ENCODE results near the gene TYRO3. TPM values are rescaled to one million over a fixed set of nuclear protein-coding genes. Genes with fewer than 3 reads are reported as not detected.

The TYRO3 gene
- total and polyA plus RNA-seq, 2 of the 13 experiments (the other 11 are each of a cell fraction or from before 2014, with no cell fraction given), result 24.0 to 43.6 TPM

DNA sequence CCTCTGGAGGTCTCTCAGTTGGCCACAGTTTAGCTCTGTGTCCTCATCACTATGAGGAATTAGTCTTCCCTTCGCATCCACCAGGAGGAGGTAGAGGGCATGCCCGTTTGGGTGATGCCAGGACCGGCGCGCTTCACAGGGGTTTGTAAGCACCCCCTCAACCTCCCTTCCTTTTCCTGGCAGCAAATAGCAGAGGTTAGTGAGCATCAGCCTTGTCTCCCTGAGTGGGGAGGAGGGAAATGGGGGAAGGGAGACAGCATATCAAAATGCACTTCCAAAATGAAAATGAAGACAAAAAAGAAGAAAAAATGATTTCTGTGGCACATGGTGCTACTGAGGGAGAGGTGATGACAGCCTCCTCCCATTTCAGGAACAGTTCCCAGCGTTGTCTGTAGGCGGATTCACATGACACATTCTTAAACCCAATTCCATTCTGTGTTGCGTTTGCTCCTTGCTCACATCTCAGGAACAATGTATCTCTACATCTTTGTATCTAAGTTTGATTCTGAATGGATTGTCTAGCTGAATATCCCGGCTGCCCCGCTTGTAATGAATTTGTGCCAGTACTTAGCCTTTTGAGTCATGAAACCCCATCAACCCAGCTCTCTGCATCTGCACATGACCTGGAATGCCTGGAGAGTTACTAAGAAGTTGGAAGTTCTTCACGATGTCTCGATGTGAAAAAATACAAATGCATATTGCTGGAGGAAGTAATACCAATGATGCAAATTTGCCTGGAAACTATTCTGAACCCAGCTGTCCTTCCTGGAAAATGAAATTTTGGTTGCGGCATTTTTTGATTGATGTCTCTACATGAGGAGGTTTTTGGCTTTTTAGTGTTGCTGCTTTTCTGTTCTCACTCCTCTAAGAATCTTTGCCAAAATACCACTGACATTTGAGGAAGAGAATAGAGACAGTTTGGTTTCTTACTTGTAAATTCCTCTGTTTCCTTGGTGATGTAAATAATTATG is 45.2 kb downstream of the TYRO3 start (continued):
- TF ChIP-seq, protein P1, sequence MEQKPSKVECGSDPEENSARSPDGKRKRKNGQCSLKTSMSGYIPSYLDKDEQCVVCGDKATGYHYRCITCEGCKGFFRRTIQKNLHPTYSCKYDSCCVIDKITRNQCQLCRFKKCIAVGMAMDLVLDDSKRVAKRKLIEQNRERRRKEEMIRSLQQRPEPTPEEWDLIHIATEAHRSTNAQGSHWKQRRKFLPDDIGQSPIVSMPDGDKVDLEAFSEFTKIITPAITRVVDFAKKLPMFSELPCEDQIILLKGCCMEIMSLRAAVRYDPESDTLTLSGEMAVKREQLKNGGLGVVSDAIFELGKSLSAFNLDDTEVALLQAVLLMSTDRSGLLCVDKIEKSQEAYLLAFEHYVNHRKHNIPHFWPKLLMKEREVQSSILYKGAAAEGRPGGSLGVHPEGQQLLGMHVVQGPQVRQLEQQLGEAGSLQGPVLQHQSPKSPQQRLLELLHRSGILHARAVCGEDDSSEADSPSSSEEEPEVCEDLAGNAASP (CRISPR knock-in tag; IDR thresholded peaks at IDR 0.05; ENCODE audit: borderline replicate concordance), result peak; percentile 69
- TF ChIP-seq, protein P2, sequence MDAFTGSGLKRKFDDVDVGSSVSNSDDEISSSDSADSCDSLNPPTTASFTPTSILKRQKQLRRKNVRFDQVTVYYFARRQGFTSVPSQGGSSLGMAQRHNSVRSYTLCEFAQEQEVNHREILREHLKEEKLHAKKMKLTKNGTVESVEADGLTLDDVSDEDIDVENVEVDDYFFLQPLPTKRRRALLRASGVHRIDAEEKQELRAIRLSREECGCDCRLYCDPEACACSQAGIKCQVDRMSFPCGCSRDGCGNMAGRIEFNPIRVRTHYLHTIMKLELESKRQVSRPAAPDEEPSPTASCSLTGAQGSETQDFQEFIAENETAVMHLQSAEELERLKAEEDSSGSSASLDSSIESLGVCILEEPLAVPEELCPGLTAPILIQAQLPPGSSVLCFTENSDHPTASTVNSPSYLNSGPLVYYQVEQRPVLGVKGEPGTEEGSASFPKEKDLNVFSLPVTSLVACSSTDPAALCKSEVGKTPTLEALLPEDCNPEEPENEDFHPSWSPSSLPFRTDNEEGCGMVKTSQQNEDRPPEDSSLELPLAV (CRISPR knock-in tag; conservative IDR thresholded peaks at IDR 0.05; ENCODE audit: low read depth), result no peak
- TF ChIP-seq ETV5 (CRISPR knock-in tag; IDR thresholded peaks at IDR 0.05; ENCODE audit: borderline replicate concordance) (peak; percentile 16; the same call in 1 of the 2 replicates), HOXA3 (CRISPR knock-in tag; IDR thresholded peaks at IDR 0.05) (0 out of 2 replicates have a peak, but pooled peaks have one; percentile 17), SMC3 (IDR thresholded peaks at IDR 0.05; ENCODE audit: low read length) (peak; percentile 90), ZNF775 (CRISPR knock-in tag; IDR thresholded peaks at IDR 0.05; ENCODE audit: borderline replicate concordance) (no peak), THAP11 (CRISPR knock-in tag; IDR thresholded peaks at IDR 0.05) (0 out of 2 replicates have a peak, but pooled peaks have one; percentile 25), GATAD1 (CRISPR knock-in tag; IDR thresholded peaks at IDR 0.05) (0 out of 2 replicates have a peak, but pooled peaks have one; percentile 22), ETV6 (CRISPR knock-in tag; conservative IDR thresholded peaks at IDR 0.05) (no peak), ZFP36L2 (CRISPR knock-in tag; IDR thresholded peaks at IDR 0.05) (no peak), ZNF766 (CRISPR knock-in tag; IDR thresholded peaks at IDR 0.05; ENCODE audit: borderline replicate concordance) (no peak), SALL1 (CRISPR knock-in tag; IDR thresholded peaks at IDR 0.05) (peak; percentile 40; the same call in 1 of the 2 replicates), ERF (CRISPR knock-in tag; IDR thresholded peaks at IDR 0.05) (0 out of 2 replicates have a peak, but pooled peaks have one; percentile 46), HOXA9 (CRISPR knock-in tag; IDR thresholded peaks at IDR 0.05; ENCODE audit: borderline replicate concordance) (no peak), NR2F6 (IDR thresholded peaks at IDR 0.05) (no peak), NR2F6 (CRISPR knock-in tag; IDR thresholded peaks at IDR 0.05) (peak; percentile 17; the same call in 1 of the 2 replicates), ISX (CRISPR knock-in tag; conservative IDR thresholded peaks at IDR 0.05) (no peak), MYC (CRISPR knock-in tag; IDR thresholded peaks at IDR 0.05; ENCODE audit: borderline replicate concordance) (peak; percentile 17; the same call in 1 of the 2 replicates), ZNF747 (CRISPR knock-in tag; IDR thresholded peaks at IDR 0.05; ENCODE audit: borderline replicate concordance) (no peak), ZNF331 (CRISPR knock-in tag; IDR thresholded peaks at IDR 0.05) (0 out of 2 replicates have a peak, but pooled peaks have one; percentile 30), PAWR (CRISPR knock-in tag; IDR thresholded peaks at IDR 0.05; ENCODE audit: borderline replicate concordance) (no peak), ZSCAN12 (CRISPR knock-in tag; IDR thresholded peaks at IDR 0.05) (no peak)
- TF ChIP-seq, protein P3, sequence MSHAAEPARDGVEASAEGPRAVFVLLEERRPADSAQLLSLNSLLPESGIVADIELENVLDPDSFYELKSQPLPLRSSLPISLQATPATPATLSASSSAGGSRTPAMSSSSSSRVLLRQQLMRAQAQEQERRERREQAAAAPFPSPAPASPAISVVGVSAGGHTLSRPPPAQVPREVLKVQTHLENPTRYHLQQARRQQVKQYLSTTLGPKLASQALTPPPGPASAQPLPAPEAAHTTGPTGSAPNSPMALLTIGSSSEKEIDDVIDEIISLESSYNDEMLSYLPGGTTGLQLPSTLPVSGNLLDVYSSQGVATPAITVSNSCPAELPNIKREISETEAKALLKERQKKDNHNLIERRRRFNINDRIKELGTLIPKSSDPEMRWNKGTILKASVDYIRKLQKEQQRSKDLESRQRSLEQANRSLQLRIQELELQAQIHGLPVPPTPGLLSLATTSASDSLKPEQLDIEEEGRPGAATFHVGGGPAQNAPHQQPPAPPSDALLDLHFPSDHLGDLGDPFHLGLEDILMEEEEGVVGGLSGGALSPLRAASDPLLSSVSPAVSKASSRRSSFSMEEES (CRISPR knock-in tag; IDR thresholded peaks at IDR 0.05), result 0 out of 2 replicates have a peak, but pooled peaks have one; percentile 19
- TF ChIP-seq, protein P4, sequence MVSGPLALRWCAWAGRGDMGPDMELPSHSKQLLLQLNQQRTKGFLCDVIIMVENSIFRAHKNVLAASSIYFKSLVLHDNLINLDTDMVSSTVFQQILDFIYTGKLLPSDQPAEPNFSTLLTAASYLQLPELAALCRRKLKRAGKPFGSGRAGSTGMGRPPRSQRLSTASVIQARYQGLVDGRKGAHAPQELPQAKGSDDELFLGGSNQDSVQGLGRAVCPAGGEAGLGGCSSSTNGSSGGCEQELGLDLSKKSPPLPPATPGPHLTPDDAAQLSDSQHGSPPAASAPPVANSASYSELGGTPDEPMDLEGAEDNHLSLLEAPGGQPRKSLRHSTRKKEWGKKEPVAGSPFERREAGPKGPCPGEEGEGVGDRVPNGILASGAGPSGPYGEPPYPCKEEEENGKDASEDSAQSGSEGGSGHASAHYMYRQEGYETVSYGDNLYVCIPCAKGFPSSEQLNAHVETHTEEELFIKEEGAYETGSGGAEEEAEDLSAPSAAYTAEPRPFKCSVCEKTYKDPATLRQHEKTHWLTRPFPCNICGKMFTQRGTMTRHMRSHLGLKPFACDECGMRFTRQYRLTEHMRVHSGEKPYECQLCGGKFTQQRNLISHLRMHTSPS (CRISPR knock-in tag; IDR thresholded peaks at IDR 0.05; ENCODE audit: low read depth), result peak; percentile 28; the same call in 1 of the 2 replicates

All from HepG2 (cell line).